Osteoblast (primary cell): ENCODE data around the gene ARL5C. TPM values are rescaled to one million over a fixed set of nuclear protein-coding genes. Genes with fewer than 3 reads are reported as not detected.
"Not testable (repeated sequence)": the region's sequence is repeated elsewhere in the genome, so short reads cannot be mapped to it uniquely, and the experiment has no call there.

ENCODE experiments used
- DNase-seq: peaks from one replicate; pipeline ENCODE4 v3.0.0; 2011; ENCODE audit warnings: low spot score, mixed read lengths; ENCODE audit not compliant: insufficient read length; ENCODE audit errors: missing footprints
- H2AFZ ChIP-seq: 2 replicates; pipeline ENCODE4 v1.6.0; 2011; ENCODE audit warnings: mild to moderate bottlenecking, low read length
- H3K27ac ChIP-seq: 2 replicates; pipeline ENCODE4 v1.5.1; 2011; ENCODE audit warnings: mild to moderate bottlenecking, low read depth, low read length, moderate library complexity
- H3K27me3 ChIP-seq: 2 replicates; pipeline ENCODE4 v1.6.0; 2012; ENCODE audit warnings: mild to moderate bottlenecking, control low read depth, inconsistent platforms, low read length, moderate library complexity; ENCODE audit not compliant: insufficient read depth
- H3K36me3 ChIP-seq: 2 replicates; pipeline ENCODE4 v1.5.1; 2011; ENCODE audit warnings: mild to moderate bottlenecking, low read length, control low read depth, moderate library complexity; ENCODE audit not compliant: insufficient read depth
- H3K4me1 ChIP-seq: 2 replicates; pipeline ENCODE4 v1.5.1; 2011; ENCODE audit warnings: mild to moderate bottlenecking, low read length, control low read depth, moderate library complexity; ENCODE audit not compliant: insufficient read depth
- H3K4me2 ChIP-seq: 2 replicates; pipeline ENCODE4 v1.6.0; 2011; ENCODE audit warnings: mild to moderate bottlenecking, low read length; ENCODE audit not compliant: insufficient read depth
- H3K4me3 ChIP-seq: fragments of 200-600 bp; sonication (generic); 3 replicates; pipeline ENCODE4 v1.5.1; 2012; ENCODE audit warnings: mild to moderate bottlenecking, low read length, inconsistent platforms; ENCODE audit not compliant: insufficient read depth
- H3K79me2 ChIP-seq: 2 replicates; pipeline ENCODE4 v1.6.0; 2012; ENCODE audit warnings: mild to moderate bottlenecking, low read length, control low read depth, inconsistent platforms; ENCODE audit not compliant: insufficient read depth
- H3K9me3 ChIP-seq: 2 replicates; pipeline ENCODE4 v1.5.1; 2011; ENCODE audit warnings: low read depth, low read length, control low read depth
- H4K20me1 ChIP-seq: 2 replicates; pipeline ENCODE4 v1.6.0; 2012; ENCODE audit warnings: mild to moderate bottlenecking, low read length, control low read depth; ENCODE audit not compliant: insufficient read depth
- total RNA-seq: library from RNA; depleted of rRNA; stranded (reverse); fragments of >200 nt; gene quantifications from 2 replicates; pipeline ENCODE4 v1.2.3, GENCODE V29; 2012
- TF ChIP-seq, protein P1 (sequence below): IDR thresholded peaks from 2 replicates; pipeline ENCODE4 v1.5.1; 2011; ENCODE audit warnings: mild to moderate bottlenecking, low read depth, low read length, moderate library complexity; ENCODE audit errors: extremely low read depth

The ARL5C gene
- total RNA-seq, 1 donor, result not detected

DNA sequence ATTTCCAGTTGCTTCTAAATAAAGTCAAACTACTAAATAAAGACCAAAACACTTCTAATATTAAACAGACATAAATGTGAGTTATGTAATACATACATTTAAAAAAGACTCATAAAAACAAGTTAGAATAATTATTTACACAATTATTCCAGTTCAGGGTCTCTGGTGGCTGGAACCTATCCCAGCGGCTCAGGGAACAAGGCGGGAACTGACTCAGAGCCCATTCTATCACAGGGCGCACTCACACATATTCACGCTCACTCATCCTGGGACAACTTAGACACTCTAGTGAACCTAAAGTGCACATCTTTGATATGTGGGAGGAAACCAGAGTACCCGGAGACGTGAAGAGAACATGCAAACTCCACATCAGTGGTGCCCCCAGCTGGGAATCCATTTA, 39.5 kb downstream of the ARL5C start:
- Histone ChIP-seq H3K27ac (no peak overlapping the region), H3K79me2 (no peaks in the 10 kb centered on the region), H3K4me3 (no peak overlapping the region), H4K20me1 (no peaks in the 10 kb centered on the region), H3K4me1 (peaks cover under 1% of the 10 kb centered on the region), H3K9me3 (no peaks in the 10 kb centered on the region), H3K27me3 (no peaks in the 10 kb centered on the region), H3K4me2 (no peak overlapping the region), H3K36me3 (no peaks in the 10 kb centered on the region), H2AFZ (no peak overlapping the region)
- DNase-seq, result no peak
- TF ChIP-seq, protein P1, sequence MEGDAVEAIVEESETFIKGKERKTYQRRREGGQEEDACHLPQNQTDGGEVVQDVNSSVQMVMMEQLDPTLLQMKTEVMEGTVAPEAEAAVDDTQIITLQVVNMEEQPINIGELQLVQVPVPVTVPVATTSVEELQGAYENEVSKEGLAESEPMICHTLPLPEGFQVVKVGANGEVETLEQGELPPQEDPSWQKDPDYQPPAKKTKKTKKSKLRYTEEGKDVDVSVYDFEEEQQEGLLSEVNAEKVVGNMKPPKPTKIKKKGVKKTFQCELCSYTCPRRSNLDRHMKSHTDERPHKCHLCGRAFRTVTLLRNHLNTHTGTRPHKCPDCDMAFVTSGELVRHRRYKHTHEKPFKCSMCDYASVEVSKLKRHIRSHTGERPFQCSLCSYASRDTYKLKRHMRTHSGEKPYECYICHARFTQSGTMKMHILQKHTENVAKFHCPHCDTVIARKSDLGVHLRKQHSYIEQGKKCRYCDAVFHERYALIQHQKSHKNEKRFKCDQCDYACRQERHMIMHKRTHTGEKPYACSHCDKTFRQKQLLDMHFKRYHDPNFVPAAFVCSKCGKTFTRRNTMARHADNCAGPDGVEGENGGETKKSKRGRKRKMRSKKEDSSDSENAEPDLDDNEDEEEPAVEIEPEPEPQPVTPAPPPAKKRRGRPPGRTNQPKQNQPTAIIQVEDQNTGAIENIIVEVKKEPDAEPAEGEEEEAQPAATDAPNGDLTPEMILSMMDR, result no peak

DNA sequence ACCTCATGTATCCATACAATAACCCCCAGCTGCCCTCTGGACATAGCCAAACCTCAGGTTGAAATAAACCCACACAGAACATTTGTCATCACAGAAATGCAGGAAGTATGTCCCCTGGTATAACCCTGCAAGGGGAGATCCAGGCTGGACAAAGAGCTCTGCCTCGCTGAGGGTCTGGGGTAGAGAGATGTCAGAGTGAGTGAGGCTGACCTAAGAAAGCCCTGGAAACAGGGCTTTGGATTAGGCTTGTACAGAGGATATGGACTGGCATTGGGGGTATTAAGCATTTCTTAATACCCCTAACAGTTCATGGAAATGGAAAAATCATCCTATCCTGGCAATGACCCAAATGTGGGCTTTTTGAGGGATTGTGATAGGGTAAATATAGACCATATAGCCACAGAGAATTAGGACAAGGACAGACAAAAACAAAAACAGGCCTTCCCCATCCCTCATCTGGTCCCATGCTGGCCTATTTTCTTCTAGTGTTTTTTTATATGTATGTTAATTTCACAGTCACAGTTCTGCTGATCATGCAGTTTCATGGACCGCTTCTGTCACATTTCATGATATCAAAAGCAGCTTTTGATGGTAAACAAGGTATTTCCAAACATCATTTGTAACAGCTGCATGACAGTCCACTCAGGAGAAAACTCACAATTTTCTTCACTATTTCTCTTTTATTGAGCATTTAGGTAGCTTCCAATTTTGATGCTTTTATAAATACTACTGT, 40.7 kb downstream of the ARL5C start:
- no peaks in the 10 kb centered on the region for H3K36me3 ChIP-seq

DNA sequence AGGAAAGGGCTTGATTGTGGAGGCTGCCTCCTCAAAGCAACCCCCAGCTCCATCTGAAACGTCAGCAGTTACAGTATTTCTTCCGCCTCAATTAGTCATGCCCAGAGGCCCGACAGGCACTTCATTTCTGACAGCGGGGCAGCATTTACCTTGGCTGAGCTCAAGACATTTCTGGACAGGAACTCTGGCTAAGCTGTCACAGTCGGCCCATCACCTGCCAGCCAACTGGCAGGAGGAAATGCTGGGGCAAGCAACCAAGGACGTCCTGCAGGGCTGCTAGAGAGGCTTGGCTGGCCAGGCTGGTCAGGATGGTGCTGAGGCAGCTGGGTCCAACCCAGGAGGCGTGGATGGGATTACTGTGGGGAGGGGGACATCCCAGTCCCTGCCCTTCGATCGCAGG, 42.3 kb downstream of the ARL5C start:
- Histone ChIP-seq H3K4me1 (no peaks in the 10 kb centered on the region), H3K4me2 (no peak overlapping the region), H3K27me3 (no peaks in the 10 kb centered on the region), H2AFZ (no peak overlapping the region), H3K79me2 (no peaks in the 10 kb centered on the region), H3K4me3 (no peak overlapping the region), H3K9me3 (no peaks in the 10 kb centered on the region), H3K36me3 (no peaks in the 10 kb centered on the region), H4K20me1 (no peaks in the 10 kb centered on the region), H3K27ac (no peak overlapping the region)
- no peak for DNase-seq
- TF ChIP-seq, protein P1, result no peak

More for the DNA sequence above, 40.7 kb downstream of the ARL5C start:
- no peak overlapping the region for H3K4me2 ChIP-seq
- H2AFZ ChIP-seq, result no peak overlapping the region
- no peaks in the 10 kb centered on the region for H3K4me1 ChIP-seq
- TF ChIP-seq, protein P1, result no peak
- no peaks in the 10 kb centered on the region for H4K20me1 ChIP-seq
- no peak for DNase-seq
- no peaks in the 10 kb centered on the region for H3K9me3 ChIP-seq
- no peak overlapping the region for H3K4me3 ChIP-seq
- H3K27me3 ChIP-seq, result no peaks in the 10 kb centered on the region
- H3K27ac ChIP-seq, result no peak overlapping the region
- H3K79me2 ChIP-seq, result no peaks in the 10 kb centered on the region

DNA sequence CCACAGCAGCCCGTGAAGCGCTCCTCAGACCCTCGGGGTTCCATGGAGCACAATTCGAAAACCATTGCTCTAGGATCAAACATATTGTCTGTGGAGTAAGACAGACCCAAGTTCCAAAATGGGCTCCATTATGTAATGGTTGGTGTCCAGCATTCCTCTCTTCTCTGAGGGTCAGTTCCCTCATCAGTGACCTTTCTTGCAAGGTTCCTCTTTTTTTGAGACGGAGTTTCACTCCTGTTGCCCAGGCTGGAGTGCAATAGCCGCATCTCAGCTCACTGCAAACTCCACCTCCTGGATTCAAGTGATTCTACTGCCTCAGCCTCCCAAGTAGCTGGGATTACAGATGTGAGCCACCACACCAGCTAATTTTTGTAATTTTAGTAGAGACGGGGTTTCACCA, 43.0 kb downstream of the ARL5C start:
- no peaks in the 10 kb centered on the region for H3K27me3 ChIP-seq
- H2AFZ ChIP-seq, result no peak overlapping the region
- no peak for DNase-seq
- H3K4me1 ChIP-seq, result no peaks in the 10 kb centered on the region
- no peaks in the 10 kb centered on the region for H3K79me2 ChIP-seq
- H3K4me2 ChIP-seq, result no peak overlapping the region
- H3K9me3 ChIP-seq, result no peaks in the 10 kb centered on the region
- no peaks in the 10 kb centered on the region for H3K36me3 ChIP-seq
- no peaks in the 10 kb centered on the region for H4K20me1 ChIP-seq
- TF ChIP-seq, protein P1, result no peak
- H3K4me3 ChIP-seq, result no peak overlapping the region
- no peak overlapping the region for H3K27ac ChIP-seq

DNA sequence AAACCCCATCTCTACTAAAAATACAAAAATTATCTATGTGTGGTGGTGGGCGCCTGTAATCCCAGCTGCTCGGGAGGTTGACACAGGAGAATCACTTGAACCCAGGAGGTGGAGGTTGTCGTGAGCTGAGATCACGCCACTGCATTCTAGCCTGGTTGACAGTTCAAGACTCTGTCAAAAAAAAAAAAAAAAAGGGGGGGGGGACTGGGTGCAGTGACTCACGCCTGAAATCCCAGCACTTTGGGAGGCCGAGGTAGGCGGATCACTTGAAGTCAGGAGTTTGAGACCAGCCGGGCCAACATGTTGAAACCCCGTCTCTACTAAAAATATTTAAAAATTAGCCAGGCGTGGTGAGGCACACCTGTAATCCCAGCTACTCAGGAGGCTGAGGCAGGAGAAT, 44.0 kb downstream of the ARL5C start:
- not testable (repeated sequence) for H3K79me2 ChIP-seq, H4K20me1 ChIP-seq, H3K36me3 ChIP-seq, H3K4me2 ChIP-seq, DNase-seq, H2AFZ ChIP-seq, H3K27me3 ChIP-seq, H3K4me1 ChIP-seq, H3K27ac ChIP-seq, H3K9me3 ChIP-seq, H3K4me3 ChIP-seq
